Dedifferentiated amniotic fluid mesenchymal stem cell (primary cell): ENCODE results near the gene TIAM1.

ENCODE experiments used
- DNase-seq: peaks from one replicate; pipeline ENCODE4 v3.0.0-alpha.2; 2016; ENCODE audit errors: extremely low spot score

The TIAM1 gene

GRCh38 chr21:31343680-31344480, at the start of gene TIAM1:
Gene TIAM1 (minus strand): TSS chr21:31344261. CDS start chr21:31266972, 77,289 bp downstream.
- DNase-seq: peak; percentile 52

- no peak for DNase-seq
These were observed 43.6 kb upstream of the TIAM1 start for GRCh38 chr21:31387560-31388186.

- no peak for DNase-seq
These were observed 41.9 kb upstream of the TIAM1 start for GRCh38 chr21:31386006-31386405.

GRCh38 chr21:31383770-31384169, 39.7 kb upstream of the TIAM1 start:
- no peak for DNase-seq

GRCh38 chr21:31382060-31382459, 38.0 kb upstream of the TIAM1 start:
- DNase-seq: no peak

- DNase-seq: no peak
These were observed 32.2 kb upstream of the TIAM1 start for GRCh38 chr21:31376301-31376700.

GRCh38 chr21:31374395-31374794, 30.3 kb upstream of the TIAM1 start:
- DNase-seq: no peak

GRCh38 chr21:31372471-31372765, 28.4 kb upstream of the TIAM1 start:
- no peak for DNase-seq

- DNase-seq: no peak
These were observed 27.8 kb upstream of the TIAM1 start for GRCh38 chr21:31371715-31372470.

- peak; percentile 82 for DNase-seq
These were observed 27.0 kb upstream of the TIAM1 start for GRCh38 chr21:31370893-31371544.

GRCh38 chr21:31370281-31370892, 26.3 kb upstream of the TIAM1 start:
- DNase-seq: no peak

- DNase-seq: no peak
These were observed 24.3 kb upstream of the TIAM1 start for GRCh38 chr21:31368361-31368760.

GRCh38 chr21:31367801-31368200, 23.7 kb upstream of the TIAM1 start:
- DNase-seq: no peak

GRCh38 chr21:31366825-31367224, 22.8 kb upstream of the TIAM1 start:
- no peak for DNase-seq

GRCh38 chr21:31364253-31364945, 20.3 kb upstream of the TIAM1 start:
- DNase-seq: no peak

- DNase-seq: no peak
These were observed 19.7 kb upstream of the TIAM1 start for GRCh38 chr21:31363720-31364119.

GRCh38 chr21:31360717-31361116, 16.7 kb upstream of the TIAM1 start:
- no peak for DNase-seq

GRCh38 chr21:31358158-31358557, 14.1 kb upstream of the TIAM1 start:
- DNase-seq: no peak

GRCh38 chr21:31356440-31356839, 12.4 kb upstream of the TIAM1 start:
- DNase-seq: no peak

GRCh38 chr21:31354604-31355443, 10.8 kb upstream of the TIAM1 start:
- DNase-seq: no peak
